GM19025 (cell line): ENCODE data around the gene PAK1IP1.
A peak's percentile ranks its signal among the peaks of the same experiment; 100 is the strongest.
"Not testable (repeated sequence)": the region's sequence is repeated elsewhere in the genome, so short reads cannot be mapped to it uniquely, and the experiment has no call there.

Experiments
- ATAC-seq: cut with Tn5 transposase; IDR thresholded peaks from one replicate; pipeline ENCODE4 v1.9.1; 2021; ENCODE audit warnings: mild to moderate bottlenecking, low read depth, moderate library complexity; ENCODE audit not compliant: unreplicated experiment

The PAK1IP1 gene

DNA sequence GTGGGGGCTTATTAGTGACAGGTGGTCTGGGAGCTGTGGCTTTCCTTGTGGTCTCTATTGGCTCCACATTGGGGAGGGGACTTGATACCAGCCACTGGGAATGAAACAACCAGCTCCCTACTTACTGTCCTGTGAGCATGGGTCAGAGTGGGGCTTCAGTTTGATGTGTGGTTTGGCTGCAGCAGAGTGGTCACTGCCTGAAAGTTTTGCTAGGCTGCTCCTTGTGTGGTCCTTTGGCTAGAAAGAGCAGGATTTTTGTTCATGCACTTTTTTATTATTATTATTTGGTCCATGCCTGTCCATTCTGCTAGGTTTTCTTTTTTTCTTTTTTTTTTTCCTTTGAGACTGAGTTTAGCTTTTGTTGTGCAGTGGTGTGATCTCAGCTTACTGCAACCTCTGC, 45.3 kb downstream of the PAK1IP1 start:
- ATAC-seq, result no peak

- not testable (repeated sequence) for ATAC-seq
Observed at GRCh38 chr6:10741643-10742042, 46.9 kb downstream of the PAK1IP1 start.

- no peak for ATAC-seq
Observed at GRCh38 chr6:10742251-10742650, 47.5 kb downstream of the PAK1IP1 start.

DNA sequence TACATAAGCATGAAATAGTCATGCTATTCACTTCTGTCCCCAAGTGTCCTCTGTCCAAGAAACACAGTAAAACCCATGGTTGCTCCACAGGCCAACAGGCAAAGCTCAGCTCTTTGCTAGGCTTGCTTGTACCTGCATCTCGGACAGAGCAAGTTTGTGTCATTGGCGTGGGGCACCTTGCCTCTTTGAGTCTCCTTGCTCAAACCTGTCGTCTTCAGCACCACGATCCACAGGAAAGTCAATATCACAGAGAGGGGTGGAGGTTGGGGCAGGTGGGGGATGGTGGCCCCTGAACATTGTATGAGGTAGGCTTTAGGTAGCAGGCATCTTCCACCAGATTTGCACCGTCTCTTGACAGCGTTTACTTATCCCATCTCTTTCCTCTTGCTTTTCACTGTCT, 48.7 kb downstream of the PAK1IP1 start:
- ATAC-seq, result no peak

GRCh38 chr6:10745116-10745515, 50.3 kb downstream of the PAK1IP1 start:
- no peak for ATAC-seq

DNA sequence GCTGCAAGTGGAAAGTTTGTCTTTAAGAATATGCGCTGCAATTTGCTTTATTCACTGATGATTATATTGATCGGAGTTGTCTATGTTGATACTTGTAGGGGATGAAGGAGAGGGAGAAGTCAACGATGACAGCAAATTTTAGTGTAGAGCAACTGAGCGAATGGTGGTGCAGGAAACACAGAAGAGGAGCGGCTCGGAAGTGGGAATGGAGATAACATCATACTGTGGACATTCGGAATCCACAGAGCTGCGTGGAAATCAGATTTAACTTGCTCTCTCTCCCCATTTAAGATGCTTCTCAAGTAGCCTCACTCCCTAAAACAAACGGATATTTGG, 52.1 kb downstream of the PAK1IP1 start:
- no peak for ATAC-seq

DNA sequence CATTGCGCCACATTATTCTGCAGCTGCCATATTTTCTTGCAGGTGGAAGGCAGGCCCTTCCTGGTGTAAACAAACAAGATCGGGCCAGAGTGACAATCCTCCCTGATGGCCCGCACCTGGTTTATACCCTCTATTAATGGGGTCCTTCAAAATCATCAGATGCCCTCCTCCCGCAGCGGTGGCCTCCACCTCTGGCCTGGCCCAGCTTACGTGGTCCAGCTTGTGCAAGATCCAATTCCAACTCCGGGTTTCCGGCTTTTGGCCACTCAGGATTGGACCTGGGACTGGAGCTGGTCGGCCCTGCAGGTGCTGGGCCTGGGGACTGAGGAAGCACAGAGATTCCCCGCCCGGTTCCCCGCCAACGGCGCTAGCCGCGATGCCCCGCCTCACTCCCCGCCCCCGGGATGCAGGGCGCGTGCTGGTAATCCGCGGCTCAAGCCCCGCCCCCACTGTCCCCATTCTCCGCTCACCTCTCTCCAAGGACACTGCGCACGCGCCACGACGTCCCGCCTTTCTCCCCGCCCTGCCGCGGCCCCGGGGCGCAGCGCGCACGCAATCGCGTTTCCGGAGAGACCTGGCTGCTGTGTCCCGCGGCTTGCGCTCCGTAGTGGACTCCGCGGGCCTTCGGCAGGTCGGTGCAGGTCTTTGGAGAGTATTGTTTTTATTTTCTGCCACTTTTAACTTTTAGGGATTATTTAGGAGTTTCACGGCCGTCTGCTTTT, 52.6 kb downstream of the PAK1IP1 start, which contains the start of gene TMEM14B:
TMEM14B (plus strand) TSS at position 555 of the 722 bp plus-strand sequence. CDS start 1,441 bp downstream, outside the sequence.
- peak; percentile 97 for ATAC-seq

DNA sequence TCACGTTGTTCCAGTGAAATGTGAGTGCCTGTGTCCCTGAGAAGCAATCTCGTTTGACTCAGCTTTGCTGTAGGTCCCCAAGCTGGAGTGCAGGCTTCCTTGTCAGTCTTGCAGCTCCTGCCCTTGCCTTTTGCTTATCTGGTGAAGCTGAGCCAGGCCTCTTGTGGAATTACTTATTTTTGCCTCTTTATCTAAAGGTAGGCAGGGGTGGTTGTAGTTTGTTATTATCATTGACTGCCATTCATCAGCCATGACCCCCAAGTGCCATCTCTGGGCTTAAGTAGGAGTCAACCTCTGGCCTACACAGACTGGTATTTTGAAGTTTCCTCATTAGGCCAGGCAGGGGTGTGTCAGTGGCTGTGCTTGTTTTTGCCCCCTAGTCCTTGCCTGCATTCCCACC, 55.0 kb downstream of the PAK1IP1 start:
- ATAC-seq, result no peak

DNA sequence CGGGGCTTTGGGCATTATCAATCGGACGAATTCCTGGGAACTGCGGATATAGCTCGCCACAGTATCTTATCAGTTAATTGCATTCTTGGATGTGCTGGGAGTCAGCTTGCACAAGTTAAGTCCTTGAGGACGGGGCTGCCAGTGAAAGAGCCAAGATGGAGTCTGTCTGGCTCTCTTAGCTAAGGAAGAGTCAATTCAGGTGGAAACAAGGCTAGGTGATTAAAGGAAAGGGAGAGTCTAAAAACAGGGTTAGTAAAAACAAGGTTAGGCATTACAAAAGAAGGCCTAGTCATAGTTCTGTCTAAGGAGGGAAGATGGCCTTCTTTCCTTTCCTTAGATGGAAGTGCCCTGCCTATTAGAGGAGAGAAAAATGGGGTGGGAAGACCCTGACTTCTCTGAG, 55.8 kb downstream of the PAK1IP1 start:
- ATAC-seq, result not testable (repeated sequence)

DNA sequence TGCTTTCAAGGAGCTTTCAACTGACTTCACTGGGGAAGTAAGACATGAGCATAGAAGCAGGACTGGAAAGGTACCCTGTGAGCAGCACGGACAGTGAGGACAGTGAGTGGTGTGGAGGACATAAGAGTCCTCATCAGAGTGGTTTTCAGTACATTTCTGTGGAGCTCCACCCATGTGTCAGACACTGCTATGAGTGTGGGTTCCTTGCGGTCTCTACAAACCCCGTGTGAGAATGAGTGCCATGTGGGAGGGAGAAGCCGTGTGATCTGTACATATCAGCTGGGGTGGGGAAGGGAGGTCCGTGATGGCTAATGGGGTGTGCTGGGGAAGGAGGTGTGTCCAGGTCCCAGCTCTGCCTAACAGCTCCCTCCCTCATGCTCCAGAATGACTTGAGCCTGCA, 57.0 kb downstream of the PAK1IP1 start:
- not testable (repeated sequence) for ATAC-seq

DNA sequence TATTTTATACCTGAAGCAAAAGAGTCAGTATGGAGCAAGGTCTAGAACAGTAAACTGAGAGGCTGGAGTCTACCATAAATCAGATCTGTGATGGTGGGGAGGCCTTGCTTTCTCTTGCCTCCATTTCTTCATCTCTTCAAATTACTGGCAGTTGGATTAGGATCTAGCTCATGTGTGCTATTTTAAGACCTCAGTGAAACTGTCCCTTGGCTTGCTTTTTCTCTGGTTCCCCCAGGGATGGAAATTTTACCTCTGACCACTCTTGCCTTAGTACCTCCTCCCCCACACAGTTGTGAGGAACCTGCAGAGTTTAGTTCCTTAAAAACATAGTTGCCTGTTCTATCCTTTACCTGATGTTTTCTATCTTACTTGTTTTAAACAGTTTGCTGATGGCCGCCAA, 61.3 kb downstream of the PAK1IP1 start:
- ATAC-seq, result no peak
